Endodermal cell (in vitro differentiated cells): ENCODE results near the gene DLGAP1. TPM values are rescaled to one million over a fixed set of nuclear protein-coding genes. Genes with fewer than 3 reads are reported as not detected.

Experiments used
- DNase-seq: peaks from one replicate; pipeline ENCODE4 v3.0.0-alpha.2; 2017
- H3K27ac ChIP-seq: 2 replicates; pipeline ENCODE4 v1.5.1; 2013; ENCODE audit warnings: mild to moderate bottlenecking, low read depth, low read length, moderate library complexity
- H3K27me3 ChIP-seq: 2 replicates; pipeline ENCODE4 v1.6.1; 2013; ENCODE audit warnings: mild to moderate bottlenecking, low read length, moderate library complexity; ENCODE audit not compliant: insufficient read depth, control insufficient read depth, poor library complexity, severe bottlenecking
- H3K36me3 ChIP-seq: 2 replicates; pipeline ENCODE4 v1.7.0; 2013; ENCODE audit warnings: mild to moderate bottlenecking, low read length, moderate library complexity; ENCODE audit not compliant: control insufficient read depth, insufficient read depth
- H3K4me1 ChIP-seq: one replicate; pipeline ENCODE4 v1.7.0; 2013; ENCODE audit warnings: low read length; ENCODE audit not compliant: control insufficient read depth, insufficient read depth
- H3K4me3 ChIP-seq: 2 replicates; pipeline ENCODE4 v1.5.1; 2013; ENCODE audit warnings: mild to moderate bottlenecking, low read length, moderate library complexity
- H3K9ac ChIP-seq: 2 replicates; pipeline ENCODE4 v1.6.1; 2013; ENCODE audit warnings: mild to moderate bottlenecking, low read length, moderate library complexity; ENCODE audit not compliant: poor library complexity, severe bottlenecking; ENCODE audit errors: extremely low read depth
- H3K9me3 ChIP-seq: 2 replicates; pipeline ENCODE4 v1.6.1; 2013; ENCODE audit warnings: mild to moderate bottlenecking, low read length, moderate library complexity; ENCODE audit not compliant: control insufficient read depth
- H3K27ac Mint-ChIP-seq: 2 replicates; pipeline ENCODE4 v1.8.0; 2020; ENCODE audit warnings: mixed read lengths
- H3K27me3 Mint-ChIP-seq: 2 replicates; pipeline ENCODE4 v1.8.0; 2021; ENCODE audit warnings: mild to moderate bottlenecking, mixed read lengths; ENCODE audit not compliant: insufficient read depth
- H3K36me3 Mint-ChIP-seq: 2 replicates; pipeline ENCODE4 v1.8.0; 2020; ENCODE audit warnings: low read depth, mixed read lengths
- H3K4me1 Mint-ChIP-seq: 2 replicates; pipeline ENCODE4 v1.8.0; 2020; ENCODE audit warnings: mixed read lengths
- H3K4me3 Mint-ChIP-seq: 2 replicates; pipeline ENCODE4 v1.8.0; 2020; ENCODE audit warnings: mild to moderate bottlenecking, moderate library complexity, mixed read lengths
- H3K9me3 Mint-ChIP-seq: 2 replicates; pipeline ENCODE4 v1.8.0; 2020; ENCODE audit warnings: mild to moderate bottlenecking, mixed read lengths
- CTCF ChIP-seq: fragments of 200-600 bp; sonication (generic); conservative IDR thresholded peaks from 2 replicates; pipeline ENCODE4 v1.5.0; 2021; ENCODE audit warnings: antibody characterized with exemption, mild to moderate bottlenecking
- WGBS, 2 experiments: methylation state at CpG; one replicate each; pipeline versions ENCODE4 v1.1.5 to v1.1.7; 2013; ENCODE audit warnings: missing lambda C conversion rate in 2 of 2, mixed read lengths in 1 of 2; ENCODE audit not compliant: insufficient coverage in 1 of 2, insufficient read length in 1 of 2; 5-methylcytosine and 5-hydroxymethylcytosine counted together
- total RNA-seq, 2 donors: library from RNA; stranded (reverse); fragmentation: NEBNext Ultra II Directional in 1 of 2; extraction: Animal tissue kit (Norgen Biotek cat#: 25700) in 1 of 2; gene quantifications; 2 replicates in 1 of 2; 3 replicates in 1 of 2; pipeline ENCODE4 v1.2.1, GENCODE V29; 2021

Gene DLGAP1
- total RNA-seq, 2 donors from 2014 or later = 11.5 to 21.5 TPM

GRCh38 chr18:3592864-3593263 is 862.2 kb downstream of the DLGAP1 start:
- no peak for TF ChIP-seq CTCF
- Mint-ChIP-seq H3K4me3 (peak overlapping the region; percentile 86), H3K27me3 (peaks cover 11% of the 10 kb centered on the region), H3K4me1 (peaks cover 69% of the 10 kb centered on the region), H3K36me3 (peaks cover 17% of the 10 kb centered on the region), H3K27ac (peak overlapping the region; percentile 98), H3K9me3 (peaks cover under 1% of the 10 kb centered on the region)
- peak; percentile 64 for DNase-seq
- no peaks in the 10 kb centered on the region for H3K27me3 ChIP-seq
- WGBS, 2 experiments = 36 to 100% methylated on average over 1 to 6 of the region's 6 CpGs
- peak overlapping the region; percentile 81 for H3K9ac ChIP-seq
- peak overlapping the region; percentile 99 for H3K27ac ChIP-seq
- H3K4me1 ChIP-seq = peaks cover 11% of the 10 kb centered on the region
- H3K4me3 ChIP-seq = peak overlapping the region; percentile 87
- no peaks in the 10 kb centered on the region for H3K9me3 ChIP-seq
- peaks cover 7% of the 10 kb centered on the region for H3K36me3 ChIP-seq

- no peak overlapping the region for H3K9ac ChIP-seq
- no peak overlapping the region for H3K27ac ChIP-seq
- H3K36me3 ChIP-seq = no peaks in the 10 kb centered on the region
- Mint-ChIP-seq H3K4me3 (no peak overlapping the region), H3K27ac (no peak overlapping the region), H3K9me3 (peaks cover 8% of the 10 kb centered on the region), H3K36me3 (peaks cover 7% of the 10 kb centered on the region), H3K27me3 (peaks cover 13% of the 10 kb centered on the region), H3K4me1 (peaks cover 62% of the 10 kb centered on the region)
- H3K9me3 ChIP-seq = no peaks in the 10 kb centered on the region
- no peaks in the 10 kb centered on the region for H3K27me3 ChIP-seq
- H3K4me3 ChIP-seq = no peak overlapping the region
- peaks cover 6% of the 10 kb centered on the region for H3K4me1 ChIP-seq
- DNase-seq = peak; percentile 36
- WGBS, 2 experiments = 89 to 91% methylated on average over 7 to 8 of the region's 8 CpGs
- no peak for TF ChIP-seq CTCF
Measured at GRCh38 chr18:3590096-3590630, 864.9 kb downstream of the DLGAP1 start.

GRCh38 chr18:3585656-3586509 is 869.2 kb downstream of the DLGAP1 start:
- Histone ChIP-seq H3K4me3 (no peak overlapping the region), H3K36me3 (no peaks in the 10 kb centered on the region), H3K9ac (no peak overlapping the region), H3K27me3 (no peaks in the 10 kb centered on the region), H3K4me1 (peaks cover 8% of the 10 kb centered on the region), H3K9me3 (no peaks in the 10 kb centered on the region), H3K27ac (no peak overlapping the region)
- peak; percentile 95 for DNase-seq
- peak; percentile 90 for TF ChIP-seq CTCF
- H3K4me3 Mint-ChIP-seq = no peak overlapping the region
- peaks cover 17% of the 10 kb centered on the region for H3K36me3 Mint-ChIP-seq
- H3K27me3 Mint-ChIP-seq = peaks cover 2% of the 10 kb centered on the region
- 40 to 49% methylated on average over 5 to 11 of the region's 12 CpGs for WGBS, 2 experiments
- H3K4me1 Mint-ChIP-seq = peaks cover 47% of the 10 kb centered on the region
- H3K27ac Mint-ChIP-seq = peak overlapping the region; percentile 24
- H3K9me3 Mint-ChIP-seq = peaks cover 8% of the 10 kb centered on the region
